ENCODE results near the gene PAK4.

Gene PAK4

DNA sequence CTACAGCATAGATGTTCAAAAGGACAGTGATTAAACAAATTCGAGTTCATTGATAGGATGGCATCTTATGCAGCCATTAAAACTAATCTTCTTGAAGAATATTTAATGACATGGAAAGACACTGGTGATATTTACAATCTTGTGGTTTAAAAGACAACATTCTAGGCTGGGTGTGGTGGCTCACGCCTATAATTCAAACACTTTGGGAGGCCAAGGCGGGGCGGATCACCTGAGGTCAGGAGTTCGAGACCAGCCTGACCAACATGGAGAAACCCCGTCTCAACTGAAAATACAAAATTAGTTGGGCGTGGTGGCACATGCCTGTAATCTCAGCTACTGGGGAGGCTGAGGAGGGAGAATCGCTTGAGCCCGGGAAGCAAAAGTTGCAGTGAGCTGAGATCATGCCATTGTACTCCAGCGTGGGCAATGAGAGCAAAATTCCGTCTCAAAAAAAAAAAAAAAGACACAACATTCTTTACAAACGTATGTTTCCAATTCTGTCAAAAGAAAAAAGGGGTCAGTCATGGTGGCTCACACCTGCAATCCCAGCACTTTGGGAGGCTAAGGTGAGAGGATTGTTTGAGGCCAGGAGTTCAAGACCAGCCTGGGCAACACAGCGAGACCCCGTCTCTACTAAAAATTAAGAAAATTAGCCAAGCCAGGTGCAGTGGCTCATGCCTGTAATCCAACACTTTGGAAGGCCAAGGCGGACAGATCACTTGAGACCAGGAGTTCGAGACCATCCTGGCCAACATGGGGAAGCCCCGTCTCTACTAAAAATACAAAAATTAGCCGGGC, 2.5 kb upstream of the PAK4 start:
- no peak overlapping the region for H3K4me3 ChIP-seq (ENCODE audit: low read depth, low read length)
- in situ Hi-C loops (cut with HindIII; ENCODE audit: low sequenced_read_pairs): no loop called here
- no peak for DNase-seq (ENCODE audit: low read depth)
- TF ChIP-seq CTCF (IDR thresholded peaks at IDR 0.05; ENCODE audit: low read depth, low read length, missing control alignments): no peak

DNA sequence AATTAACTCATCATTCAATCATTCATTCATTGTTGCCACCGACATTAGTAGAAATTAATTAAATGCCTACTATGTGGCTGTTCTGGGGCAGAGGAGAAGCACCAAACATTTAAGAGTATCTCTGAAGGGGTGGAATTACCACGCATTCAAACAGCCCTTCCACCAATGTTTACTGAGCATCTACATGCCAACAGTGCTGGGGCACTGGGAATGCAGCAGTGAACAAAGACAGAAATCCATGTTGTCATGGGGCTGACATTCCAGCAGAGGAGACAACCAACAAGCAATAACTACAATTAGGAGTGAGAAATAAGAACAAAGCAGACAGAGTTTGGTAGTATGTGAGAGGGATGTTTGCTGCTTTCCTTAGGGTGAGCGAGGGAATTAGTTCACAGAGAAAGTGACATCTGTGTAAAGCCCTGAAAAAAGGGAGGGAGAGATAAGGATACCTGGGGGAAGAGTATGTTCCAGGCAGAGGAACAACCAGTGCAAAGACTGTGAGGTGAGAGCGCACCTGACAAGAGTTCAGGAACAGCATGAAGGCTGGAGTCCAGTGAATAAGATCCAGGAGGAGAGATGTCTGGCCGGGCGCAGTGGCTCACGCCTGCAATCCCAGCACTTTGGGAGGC, 1.3 kb upstream of the PAK4 start:
- no peak for TF ChIP-seq CTCF (IDR thresholded peaks at IDR 0.05; ENCODE audit: low read depth, low read length, missing control alignments)
- H3K4me3 ChIP-seq (ENCODE audit: low read depth, low read length): no peak overlapping the region
- in situ Hi-C loops (cut with HindIII; ENCODE audit: low sequenced_read_pairs): no loop called here
- no peak for DNase-seq (ENCODE audit: low read depth)

DNA sequence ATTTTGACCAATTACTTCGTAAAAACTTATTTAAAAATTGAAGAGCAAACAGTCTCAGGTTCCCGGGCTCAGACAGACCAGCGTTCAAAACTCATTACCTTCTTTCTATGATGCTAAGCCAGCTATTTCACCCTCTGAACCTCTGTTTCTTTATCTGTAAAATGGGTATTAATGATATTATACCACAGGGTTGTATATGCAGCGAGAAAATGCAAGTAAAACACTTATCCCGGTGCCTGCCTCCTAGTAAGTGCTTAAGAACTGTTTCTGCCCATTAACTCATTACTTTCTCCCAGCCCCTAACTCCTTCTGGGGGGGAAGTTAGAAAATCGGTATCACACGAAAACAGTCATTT, 410 bp upstream of the PAK4 start:
- TF ChIP-seq CTCF (IDR thresholded peaks at IDR 0.05; ENCODE audit: low read depth, low read length, missing control alignments): no peak
- no peak for DNase-seq (ENCODE audit: low read depth)
- in situ Hi-C loops (cut with HindIII; ENCODE audit: low sequenced_read_pairs): no loop called here
- H3K4me3 ChIP-seq (ENCODE audit: low read depth, low read length): peak overlapping the region; percentile 82

DNA sequence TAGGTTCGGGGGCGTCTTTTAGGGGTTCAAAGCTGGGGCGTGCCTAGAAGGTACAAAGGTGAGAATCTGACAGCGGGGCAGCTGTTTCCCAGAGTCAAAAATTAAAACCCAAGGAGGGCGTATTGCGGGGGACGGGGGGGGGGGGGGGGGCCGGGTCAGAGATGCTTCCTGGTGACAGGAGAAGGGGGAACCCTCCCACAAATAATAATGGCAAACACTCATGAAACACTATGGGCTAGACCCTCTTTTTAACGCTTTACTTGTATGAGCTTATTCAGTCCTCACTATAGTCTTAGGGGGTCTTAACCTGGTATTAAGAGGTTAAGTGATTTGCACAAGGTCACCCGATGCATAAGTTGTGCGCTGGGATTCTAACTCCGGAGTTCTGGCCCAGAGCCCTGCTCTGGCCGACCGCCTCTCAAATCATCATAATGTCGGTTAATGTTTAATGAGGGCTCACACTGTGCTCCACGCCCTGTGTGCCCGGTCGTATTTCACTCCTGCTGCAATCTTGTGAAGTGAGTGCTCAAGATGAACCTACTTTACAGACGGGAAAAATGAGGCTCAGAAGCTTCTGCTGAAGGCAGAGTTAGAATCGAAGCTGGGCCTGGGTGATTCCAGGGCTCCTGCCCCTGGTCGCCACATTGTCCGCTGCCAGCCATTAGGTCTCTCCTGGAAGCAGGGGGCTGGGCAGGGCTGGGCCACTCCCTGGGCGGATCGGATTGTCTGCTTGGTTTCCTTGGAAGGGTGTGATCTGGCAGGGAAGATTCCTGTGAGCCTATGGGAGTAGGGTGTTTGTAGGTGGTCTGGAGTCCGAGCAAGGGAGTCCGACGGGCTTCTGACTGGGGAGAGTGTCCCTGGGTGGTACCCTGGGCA, 964 bp downstream of the PAK4 start:
- DNase-seq (ENCODE audit: low read depth): peak; percentile 46
- in situ Hi-C loops (cut with HindIII; ENCODE audit: low sequenced_read_pairs): no loop called here
- peak overlapping the region; percentile 82 for H3K4me3 ChIP-seq (ENCODE audit: low read depth, low read length)
- no peak for TF ChIP-seq CTCF (IDR thresholded peaks at IDR 0.05; ENCODE audit: low read depth, low read length, missing control alignments)

GRCh38 chr19:39127812-39128515, 2.4 kb downstream of the PAK4 start:
- DNase-seq (ENCODE audit: low read depth): no peak
- no peak overlapping the region for H3K4me3 ChIP-seq (ENCODE audit: low read depth, low read length)
- TF ChIP-seq CTCF (IDR thresholded peaks at IDR 0.05; ENCODE audit: low read depth, low read length, missing control alignments): no peak
- in situ Hi-C loops (cut with HindIII; ENCODE audit: low sequenced_read_pairs): no loop called here

DNA sequence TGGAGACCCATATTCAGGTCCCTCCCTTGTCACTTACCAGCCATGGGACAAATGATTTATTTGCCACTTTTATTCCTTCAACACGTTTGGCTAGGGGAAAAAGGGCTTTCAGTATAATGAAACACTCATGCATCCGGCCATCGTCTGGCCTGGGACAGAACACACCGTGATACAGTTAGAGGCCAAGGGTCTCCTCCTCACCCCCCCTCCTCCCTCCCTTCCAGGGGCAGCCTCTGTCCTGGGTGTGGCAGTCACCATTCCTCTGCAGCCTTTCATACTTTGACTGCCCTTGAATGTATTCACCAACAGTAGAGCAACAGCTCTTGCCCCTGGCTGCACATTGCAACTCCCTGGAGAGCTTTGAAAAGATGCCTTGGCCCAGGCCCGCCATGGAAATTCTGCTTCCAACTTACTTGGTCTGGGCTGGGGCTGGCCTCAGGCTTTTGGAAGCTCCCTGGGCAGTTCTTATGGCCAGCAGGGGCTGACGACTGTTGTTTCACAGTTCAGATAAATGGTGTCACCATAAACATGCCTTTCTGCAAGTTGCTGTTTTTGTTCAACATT, 3.0 kb downstream of the PAK4 start:
- no peak overlapping the region for H3K4me3 ChIP-seq (ENCODE audit: low read depth, low read length)

More for the DNA sequence above, 3.0 kb downstream of the PAK4 start:
- no peak for DNase-seq (ENCODE audit: low read depth)
- TF ChIP-seq CTCF (IDR thresholded peaks at IDR 0.05; ENCODE audit: low read depth, low read length, missing control alignments): peak; percentile 22
- in situ Hi-C loops (cut with HindIII; ENCODE audit: low sequenced_read_pairs): no loop called here

Data from astrocyte of the cerebellum (primary cell).